A204.1 (cell line): ENCODE results near the gene STIL.

Experiments used
- FAIRE-seq: peaks from 2 replicates; lab custom pipeline; 2012; peaks lifted over from hg19 to GRCh38; lab: Jason Lieb, UNC

The STIL gene

DNA sequence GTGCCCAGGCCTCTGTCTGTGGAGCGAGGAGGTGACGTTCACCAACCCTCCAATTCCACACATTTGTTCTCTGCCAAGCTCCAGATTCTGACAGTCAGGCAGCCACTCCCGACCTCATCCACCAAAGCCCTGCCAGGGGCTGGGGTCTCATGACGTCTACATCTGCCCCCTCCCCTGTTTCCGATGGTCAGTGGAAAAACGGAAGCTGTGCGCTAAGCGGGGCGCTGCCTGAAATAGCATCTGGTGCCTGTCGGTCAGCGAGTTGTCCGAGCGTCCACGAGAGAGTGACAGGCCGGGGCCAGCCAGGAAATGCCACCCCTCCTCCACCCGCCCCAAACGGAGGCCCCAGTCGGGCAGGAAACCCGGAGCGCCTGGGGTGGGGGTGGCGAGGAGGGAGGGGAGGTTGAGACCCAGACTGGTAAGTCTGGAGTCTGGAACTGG is 78.7 kb downstream of the STIL start:
- no peak for FAIRE-seq

DNA sequence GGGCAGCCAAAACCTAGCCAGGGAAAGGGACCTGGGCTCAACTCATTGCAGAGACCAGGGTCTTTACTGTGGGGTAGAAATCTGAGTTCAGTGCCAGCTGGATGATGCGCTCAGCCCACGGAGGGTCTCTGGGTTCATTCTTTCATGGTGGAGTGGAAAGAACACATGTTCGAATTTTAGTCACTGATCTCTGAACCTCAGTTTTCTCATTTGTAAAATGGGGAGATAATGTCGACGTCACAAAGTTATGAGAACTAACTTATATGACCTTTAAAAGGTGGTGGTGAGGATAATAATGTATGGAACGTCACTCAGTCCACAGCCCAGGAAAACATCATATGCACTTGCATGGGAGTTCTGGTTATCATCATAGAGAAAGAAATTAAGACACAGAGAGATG is 80.8 kb downstream of the STIL start:
- FAIRE-seq, result no peak

DNA sequence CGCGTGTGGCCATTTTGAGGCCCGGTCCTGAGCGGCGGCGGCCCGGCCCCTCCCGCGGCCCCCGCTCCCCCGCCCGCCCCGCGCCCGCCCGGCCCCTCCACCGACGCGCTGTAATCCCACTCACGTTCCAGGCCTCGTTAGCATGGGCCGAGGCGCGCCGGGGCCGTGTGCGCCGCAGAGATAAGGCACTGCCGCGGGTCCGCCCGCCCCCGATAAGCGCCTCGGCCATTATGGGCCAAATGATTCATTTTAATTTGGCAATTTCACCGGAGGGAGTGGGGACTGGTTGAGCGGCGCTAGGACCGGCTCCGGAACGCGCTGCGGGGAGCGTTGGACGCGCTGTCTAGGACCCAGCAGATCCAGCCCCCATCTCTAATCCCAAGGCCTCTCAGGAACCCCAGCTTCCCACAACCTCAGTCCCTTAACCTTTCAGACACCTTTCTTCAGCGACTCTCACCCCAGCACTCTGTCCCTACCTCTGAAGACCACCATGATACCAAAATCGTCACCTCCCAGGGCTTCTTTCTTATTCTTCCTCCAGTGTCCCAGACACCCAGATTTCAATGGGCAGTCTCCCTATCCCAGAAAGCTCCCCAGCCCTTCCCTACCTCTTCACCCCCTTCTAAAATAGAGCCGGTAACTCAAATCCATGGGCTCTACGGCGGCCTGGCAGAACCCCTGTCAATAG is 81.6 kb downstream of the STIL start, which contains the start of gene TAL1:
TSS of gene TAL1 (minus strand) at position 39 of the 688 bp plus-strand sequence. CDS start 6,337 bp downstream, outside the sequence.
- no peak for FAIRE-seq

- no peak for FAIRE-seq
These were observed 82.4 kb downstream of the STIL start for GRCh38 chr1:47231301-47232186.

DNA sequence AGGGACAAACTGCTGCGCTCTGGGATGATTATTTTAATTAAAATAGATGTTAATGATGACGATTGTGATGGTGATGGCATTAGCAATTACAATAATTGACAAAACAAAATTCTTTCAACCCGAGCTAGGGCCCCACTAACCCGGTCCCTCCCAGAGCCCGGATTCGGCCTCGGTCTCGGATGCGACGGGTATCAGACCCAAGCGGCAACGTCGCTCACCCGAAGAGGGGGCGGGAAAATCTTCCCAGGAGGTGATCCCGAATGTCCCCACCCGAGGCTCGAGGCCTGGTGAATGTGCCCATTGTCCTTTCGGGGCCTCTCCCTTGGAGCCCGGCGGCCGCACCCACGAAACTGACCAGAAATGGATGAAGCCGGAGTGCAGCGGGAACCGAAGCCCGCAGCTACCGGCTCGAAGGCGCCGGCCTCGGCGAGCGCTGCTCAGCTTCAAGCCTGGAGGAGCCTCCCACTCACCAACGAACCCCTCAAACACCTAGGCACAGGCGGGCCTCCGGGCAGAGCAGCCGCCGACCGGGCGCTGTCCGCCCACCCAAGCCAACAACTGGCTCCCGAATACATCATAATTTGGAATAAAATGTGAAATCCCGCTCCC is 83.2 kb downstream of the STIL start:
- no peak for FAIRE-seq

- FAIRE-seq, result no peak
These were observed 83.9 kb downstream of the STIL start for GRCh38 chr1:47229886-47230691.

DNA sequence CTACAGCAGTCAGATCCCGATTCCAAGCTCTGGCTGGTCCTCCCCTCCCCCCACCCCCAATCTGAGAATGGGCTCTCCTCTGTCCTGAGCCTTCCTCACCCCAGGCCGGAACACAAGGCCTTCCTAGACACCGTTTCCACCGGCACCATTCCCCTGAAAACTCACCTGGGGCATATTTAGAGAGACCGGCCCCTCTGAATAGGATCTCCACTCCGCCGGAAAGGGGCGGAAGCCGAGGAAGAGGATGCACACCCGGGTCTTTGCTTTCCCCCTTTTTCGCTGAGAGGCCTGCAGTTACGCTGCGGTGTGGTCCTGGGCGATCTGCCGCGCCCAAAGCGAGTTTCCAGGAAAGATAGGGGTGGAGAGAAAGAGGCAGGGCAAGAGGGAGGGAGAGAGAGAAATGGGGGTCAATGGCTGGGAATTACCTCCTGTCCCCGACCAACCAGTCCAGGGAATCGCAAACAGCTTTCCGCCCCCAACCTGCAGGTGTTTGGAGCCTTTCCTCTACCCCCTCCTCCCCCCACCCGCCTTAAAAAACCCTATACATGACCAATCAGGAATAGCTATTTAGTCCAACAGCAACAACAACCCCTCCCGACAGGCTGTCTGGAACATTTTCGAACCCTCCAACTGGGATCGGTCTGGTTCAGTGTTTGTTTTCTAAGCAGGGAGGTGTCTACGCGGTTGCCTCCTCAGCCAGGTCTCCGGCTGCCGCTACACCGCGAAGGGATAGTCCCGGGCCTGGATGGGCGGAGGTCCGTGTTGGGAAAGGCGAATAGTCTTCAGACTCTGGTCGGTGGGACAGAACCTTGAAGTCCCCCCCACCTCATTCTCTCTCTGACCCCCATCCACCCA is 84.7 kb downstream of the STIL start:
- FAIRE-seq, result no peak

DNA sequence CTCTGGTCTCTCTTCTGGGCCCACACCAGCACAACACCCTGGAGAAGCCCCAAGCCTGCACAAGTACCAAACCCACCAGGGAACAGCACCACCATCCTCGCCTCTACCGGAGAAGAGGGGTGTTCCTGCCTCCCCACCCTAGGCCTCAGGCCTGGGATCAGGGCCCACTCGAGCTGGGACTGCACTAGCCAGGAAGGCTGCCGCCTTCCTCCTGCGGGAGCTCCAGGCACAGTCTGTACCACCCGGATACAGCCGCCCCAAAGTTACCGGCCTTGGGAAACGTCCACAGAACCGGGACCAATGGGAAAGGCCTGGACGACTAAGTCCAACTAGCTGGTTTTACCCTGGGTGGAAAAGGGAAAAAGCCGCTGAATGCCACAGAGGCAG is 85.3 kb downstream of the STIL start:
- no peak for FAIRE-seq

- no peak for FAIRE-seq
These were observed 86.4 kb downstream of the STIL start for GRCh38 chr1:47227341-47228232.

DNA sequence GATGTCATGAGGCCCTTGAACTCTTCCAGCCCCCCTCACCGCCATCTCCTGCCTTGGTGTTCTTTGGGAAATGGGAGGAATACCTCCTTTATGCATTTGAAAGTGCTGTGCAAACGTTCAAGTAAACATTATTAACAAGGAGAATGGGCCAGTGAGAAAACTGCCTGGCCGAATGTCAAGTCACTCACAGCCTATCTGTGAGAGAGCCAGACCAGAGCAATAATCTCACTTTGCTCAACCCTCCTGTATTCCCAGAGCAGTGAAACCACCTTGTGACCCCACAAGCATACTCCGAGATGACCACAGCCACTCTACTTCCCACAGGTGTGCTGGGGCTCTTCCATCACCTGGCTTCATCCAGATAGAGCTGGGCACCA is 87.1 kb downstream of the STIL start:
- FAIRE-seq, result no peak

DNA sequence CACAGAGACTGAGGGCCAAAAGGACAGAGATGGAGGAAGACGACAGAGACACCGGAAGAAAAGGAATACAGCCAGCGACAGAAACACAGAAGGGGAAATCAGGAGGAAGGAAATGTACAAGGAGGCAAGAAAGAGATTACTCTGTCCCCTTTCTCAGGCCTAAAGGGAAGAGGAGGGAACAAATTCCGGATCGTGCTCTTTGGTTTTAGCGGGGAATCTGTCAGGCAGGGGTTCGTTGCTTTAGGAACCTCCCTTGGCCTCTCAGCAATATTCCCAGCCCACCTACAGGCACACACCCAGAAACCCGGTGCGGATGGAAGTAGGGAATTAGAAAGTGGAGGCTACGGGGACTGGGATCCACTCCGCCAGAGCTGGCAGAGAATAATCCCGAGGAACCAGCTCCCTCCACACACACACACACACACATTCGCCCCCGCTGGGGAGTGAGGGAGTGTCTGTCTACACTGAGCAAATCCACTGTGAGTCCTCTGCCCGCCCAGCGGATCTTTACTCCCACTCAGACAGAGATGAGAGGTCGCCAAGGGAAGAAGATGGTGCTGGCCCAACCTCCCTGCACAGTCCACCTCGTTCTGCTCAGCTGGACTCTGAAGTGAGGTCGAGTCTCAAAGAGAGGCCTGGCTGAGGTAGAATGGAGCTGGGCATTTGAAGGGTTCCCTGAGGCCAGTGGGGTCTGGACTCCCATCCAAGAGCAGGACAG is 87.7 kb downstream of the STIL start:
- FAIRE-seq, result no peak

- no peak for FAIRE-seq
These were observed 88.4 kb downstream of the STIL start for GRCh38 chr1:47225430-47226100.

- FAIRE-seq, result no peak
These were observed 89.1 kb downstream of the STIL start for GRCh38 chr1:47224676-47225399.

DNA sequence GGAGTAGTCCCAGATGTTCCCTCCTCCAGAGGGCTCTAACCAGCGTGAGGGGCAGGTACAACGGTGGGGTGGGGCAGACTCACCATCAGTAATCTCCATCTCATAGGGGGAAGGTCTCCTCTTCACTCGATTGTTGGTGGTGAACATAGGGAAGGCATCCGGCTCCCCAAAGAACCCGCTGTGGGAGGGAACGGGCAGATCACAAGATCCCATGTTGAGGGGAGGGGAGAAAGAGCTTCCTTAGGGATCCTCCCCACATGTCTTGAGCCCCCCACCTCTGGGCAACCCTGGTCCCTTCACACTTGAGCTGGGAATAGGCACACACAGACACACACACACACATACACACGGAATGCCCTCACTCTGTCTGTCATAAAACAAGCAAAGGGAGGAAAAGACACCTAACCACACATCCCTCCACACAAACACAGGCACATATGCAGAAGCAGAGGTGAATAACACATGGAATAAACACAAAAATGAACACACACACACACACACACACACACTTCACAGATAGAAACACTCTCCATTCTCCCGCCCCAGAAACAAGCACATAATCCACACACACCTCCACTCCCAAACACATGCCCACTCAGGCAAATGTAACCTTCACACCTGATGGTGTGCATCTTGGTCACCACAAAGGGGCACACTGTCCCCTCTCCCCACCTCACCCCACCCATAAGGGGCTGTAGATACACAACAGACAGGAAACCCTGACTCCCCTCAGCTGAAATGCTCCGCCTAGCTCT is 89.8 kb downstream of the STIL start:
- no peak for FAIRE-seq

GRCh38 chr1:47223174-47223920 is 90.6 kb downstream of the STIL start:
- FAIRE-seq, result no peak

DNA sequence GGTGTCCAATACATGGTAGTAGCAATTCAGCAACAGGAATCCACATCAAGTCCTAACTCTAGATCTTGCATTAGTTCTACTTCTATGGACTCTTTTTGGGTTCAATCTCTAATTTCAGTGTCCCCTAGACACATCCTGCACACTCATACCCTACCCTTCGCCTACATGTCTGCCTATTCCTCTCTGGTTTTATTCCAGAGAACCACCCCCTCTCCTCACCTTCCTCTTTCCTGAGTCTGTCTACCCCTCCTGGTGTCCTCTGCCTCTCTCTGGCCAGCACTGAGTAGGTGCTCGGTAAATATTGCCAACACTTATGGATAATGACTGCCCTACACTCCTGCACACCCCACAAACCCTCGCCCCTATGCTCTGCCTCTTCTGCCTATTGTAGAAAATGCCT is 91.5 kb downstream of the STIL start:
- no peak for FAIRE-seq
